ENCODE results near the gene DPP7.

- TF ChIP-seq REST (IDR thresholded peaks at IDR 0.05; ENCODE audit: low read depth) (no peak), CREB1 (IDR thresholded peaks at IDR 0.05; ENCODE audit: low read depth) (no peak)
Observed at GRCh38 chr9:137112564-137113384, 1.8 kb downstream of the DPP7 start.
